IMR-90 (cell line): Measurements from ENCODE around the gene EIF3CL. TPM values are rescaled to one million over a fixed set of nuclear protein-coding genes. Genes with fewer than 3 reads are reported as not detected.
"Not testable (repeated sequence)": the region's sequence is repeated elsewhere in the genome, so short reads cannot be mapped to it uniquely, and the experiment has no call there.

Experiments
- ATAC-seq: fragments of 200-7000 bp; cut with Tn5 transposase; 2 replicates; pipeline ENCODE4 v1.9.1; 2020; ENCODE audit warnings: low read depth, mild to moderate bottlenecking, moderate library complexity
- BruUV-seq: library from RNA; stranded (reverse); fragments of 400-500 nt; replicated peaks from 2 replicates; lab custom pipeline; 2021; lab: Mats Ljungman, UMichigan
- CTCF ChIA-PET: fragments of 300-600 bp; formaldehyde crosslinking; extraction: SDS; loops from one replicate; lab custom pipeline; 2021; ENCODE audit warnings: antibody characterized with exemption; lab: Yijun Ruan, JAX
- POLR2A ChIA-PET: fragments of 300-600 bp; sonication (Branson Sonifier 250); formaldehyde crosslinking; loops from one replicate; lab custom pipeline; 2022; ENCODE audit warnings: antibody characterized with exemption; ENCODE audit not compliant: unreplicated experiment; lab: Charles Lee
- DNase-seq: peaks from one replicate; pipeline ENCODE4 v3.0.0; 2013
- H2AFZ ChIP-seq: replicated peaks from 2 replicates; pipeline ENCODE3; 2013; ENCODE audit warnings: low read length, mild to moderate bottlenecking; ENCODE audit not compliant: poor library complexity
- H2AK5ac ChIP-seq: 2 replicates; pipeline ENCODE4 v1.6.1; 2013; ENCODE audit warnings: low read depth, low read length, inconsistent platforms
- H2AK9ac ChIP-seq: replicated peaks from 2 replicates; pipeline ENCODE3; 2013; ENCODE audit warnings: mild to moderate bottlenecking, low read depth, low read length, moderate library complexity; ENCODE audit not compliant: poor library complexity
- H2BK120ac ChIP-seq: 2 replicates; pipeline ENCODE4 v1.6.1; 2013; ENCODE audit warnings: low read depth, low read length, inconsistent platforms
- H2BK15ac ChIP-seq: 3 replicates; pipeline ENCODE4 v1.6.1; 2013; ENCODE audit warnings: low read depth, low read length, inconsistent platforms
- H2BK20ac ChIP-seq: 2 replicates; pipeline ENCODE4 v1.6.1; 2013; ENCODE audit warnings: low read depth, mild to moderate bottlenecking, inconsistent platforms, low read length, moderate library complexity
- H2BK5ac ChIP-seq: 2 replicates; pipeline ENCODE4 v1.6.1; 2013; ENCODE audit warnings: mild to moderate bottlenecking, low read depth, low read length, inconsistent platforms; ENCODE audit not compliant: poor library complexity, severe bottlenecking
- H3K14ac ChIP-seq: replicated peaks from 2 replicates; pipeline ENCODE4 v1.6.1; 2013; ENCODE audit warnings: low read depth, low read length, inconsistent platforms
- H3K18ac ChIP-seq: 2 replicates; pipeline ENCODE4 v1.6.1; 2013; ENCODE audit warnings: low read depth, low read length, control low read depth
- H3K23ac ChIP-seq: 2 replicates; pipeline ENCODE4 v1.6.1; 2013; ENCODE audit warnings: low read depth, low read length, inconsistent platforms
- H3K27ac ChIP-seq: 2 replicates; pipeline ENCODE4 v1.5.1; 2013; ENCODE audit warnings: mild to moderate bottlenecking, control low read depth, low read length; ENCODE audit not compliant: insufficient read depth
- H3K27me3 ChIP-seq: 2 replicates; pipeline ENCODE4 v1.6.1; 2013; ENCODE audit warnings: low read length; ENCODE audit not compliant: control insufficient read depth, insufficient read depth
- H3K36me3 ChIP-seq: 2 replicates; pipeline ENCODE4 v1.6.1; 2013; ENCODE audit warnings: low read length, mixed read lengths; ENCODE audit not compliant: control insufficient read depth, insufficient read depth
- H3K4ac ChIP-seq: 2 replicates; pipeline ENCODE4 v1.6.1; 2013; ENCODE audit warnings: low read depth, low read length, inconsistent platforms
- H3K4me1 ChIP-seq: 2 replicates; pipeline ENCODE4 v1.6.1; 2013; ENCODE audit warnings: low read length, mixed read lengths; ENCODE audit not compliant: control insufficient read depth, insufficient read depth
- H3K4me2 ChIP-seq: 2 replicates; pipeline ENCODE4 v1.6.1; 2013; ENCODE audit warnings: low read depth, mild to moderate bottlenecking, control low read depth, low read length, moderate library complexity
- H3K4me3 ChIP-seq: 2 replicates; pipeline ENCODE4 v1.5.1; 2013; ENCODE audit warnings: low read depth, mild to moderate bottlenecking, control low read depth, low read length, moderate library complexity; ENCODE audit not compliant: insufficient read depth
- H3K56ac ChIP-seq: 2 replicates; pipeline ENCODE4 v1.6.1; 2013; ENCODE audit warnings: low read length, inconsistent platforms; ENCODE audit not compliant: insufficient read depth; ENCODE audit errors: extremely low read depth
- H3K79me1 ChIP-seq, 2 experiments: 2 replicates each; pipeline ENCODE4 v1.6.1; 2013; ENCODE audit warnings: low read length in 2 of 2, inconsistent platforms in 1 of 2, low read depth in 1 of 2
- H3K9ac ChIP-seq: 2 replicates; pipeline ENCODE4 v1.6.1; 2013; ENCODE audit warnings: low read depth, low read length, control low read depth
- H3K9me1 ChIP-seq: 2 replicates; pipeline ENCODE4 v1.6.1; 2013; ENCODE audit warnings: low read length, inconsistent platforms; ENCODE audit not compliant: insufficient read depth
- H3K9me3 ChIP-seq: 2 replicates; pipeline ENCODE4 v1.6.1; 2013; ENCODE audit warnings: low read length; ENCODE audit not compliant: control insufficient read depth, insufficient read depth
- H4K20me1 ChIP-seq: 2 replicates; pipeline ENCODE4 v1.6.1; 2013; ENCODE audit warnings: low read length, inconsistent platforms; ENCODE audit not compliant: insufficient read depth
- H4K5ac ChIP-seq: 2 replicates; pipeline ENCODE4 v1.6.1; 2013; ENCODE audit warnings: mild to moderate bottlenecking, low read depth, low read length, control low read depth
- H4K8ac ChIP-seq, 2 experiments: 2 replicates each; pipeline ENCODE4 v1.6.1; 2013; ENCODE audit warnings: low read depth in 2 of 2, low read length in 2 of 2, control low read depth in 1 of 2, inconsistent platforms in 1 of 2
- H4K91ac ChIP-seq: 2 replicates; pipeline ENCODE4 v1.6.1; 2013; ENCODE audit warnings: low read depth, low read length, inconsistent platforms; ENCODE audit not compliant: insufficient read depth
- WGBS, 2 experiments: methylation state at CpG; one replicate each; pipeline versions ENCODE4 v1.1.5 to v1.1.7; 2013; ENCODE audit warnings: missing lambda C conversion rate in 2 of 2; ENCODE audit not compliant: insufficient read length in 1 of 2; ENCODE audit errors: extremely low coverage in 2 of 2; 5-methylcytosine and 5-hydroxymethylcytosine counted together
- dilution Hi-C: fragments of 300-500 bp; cut with HindIII; formaldehyde crosslinking; loops from one replicate; pipeline ENCODE4 v1.14.3; 2018; ENCODE audit warnings: low sequenced_read_pairs; ENCODE audit not compliant: unreplicated experiment
- in situ Hi-C: fragments of 300-500 bp; cut with MboI; formaldehyde crosslinking; loops from 3 replicates; pipeline ENCODE4 v1.14.3; 2019; ENCODE audit warnings: low sequenced_read_pairs, inconsistent platforms, mixed read lengths
- intact Hi-C: fragments of 100-400 bp; cut with micrococcal nuclease; formaldehyde crosslinking; loops from 2 replicates; pipeline ENCODE4 v1.10.0; 2022
- polyA plus RNA-seq, 3 experiments: library from polyadenylated mRNA; depleted of rRNA; stranded (reverse); fragments of >200 nt; gene quantifications; 2 replicates each; pipeline ENCODE4 v1.2.3, GENCODE V29; 2012; ENCODE audit warnings: low replicate concordance in 1 of 3
- total RNA-seq: library from RNA; depleted of rRNA; stranded (reverse); fragments of >200 nt; gene quantifications from 2 replicates; pipeline ENCODE4 v1.2.3, GENCODE V29; 2012

Gene EIF3CL
- total and polyA plus RNA-seq, 2 of the 4 experiments (the other 2 are of a cell fraction): 143 to 180 TPM

DNA sequence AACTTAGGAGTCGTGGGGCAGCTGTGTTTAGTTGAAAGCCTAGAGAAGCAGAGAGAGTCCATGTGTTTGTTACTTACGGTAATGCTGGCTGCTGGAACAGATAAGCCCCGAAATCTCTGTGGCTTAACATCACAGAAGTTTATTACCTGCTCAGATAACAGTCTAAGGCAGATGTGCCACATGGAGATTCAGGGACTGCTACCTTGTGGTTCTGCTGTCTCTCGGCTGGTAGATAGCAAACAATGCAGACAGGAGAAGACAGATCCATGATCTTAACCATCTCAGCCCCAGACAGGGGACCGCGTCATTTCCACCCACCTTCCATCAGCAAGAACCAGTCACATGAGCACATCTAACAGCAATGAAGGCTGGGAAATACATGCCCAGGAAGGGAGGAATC lies 71.0 kb downstream of the EIF3CL start:
- in situ Hi-C loops: loop anchor here (10.0 kb wide), 1 partner anchor 58 kb away; no protein-coding TSS in a partner anchor
- H2BK5ac ChIP-seq, POLR2A ChIA-PET, H2BK20ac ChIP-seq, H3K18ac ChIP-seq, H2AFZ ChIP-seq, H4K91ac ChIP-seq, H3K14ac ChIP-seq, H2AK9ac ChIP-seq, ATAC-seq, H3K9me1 ChIP-seq, CTCF ChIA-PET, H3K4ac ChIP-seq, H4K8ac ChIP-seq, dilution Hi-C loops, H3K4me1 ChIP-seq, H3K36me3 ChIP-seq, H2AK5ac ChIP-seq, H3K27ac ChIP-seq, BruUV-seq, H3K56ac ChIP-seq, H4K5ac ChIP-seq, H3K4me3 ChIP-seq, H3K23ac ChIP-seq, H4K20me1 ChIP-seq, H3K79me1 ChIP-seq, H3K27me3 ChIP-seq, intact Hi-C loops, H2BK15ac ChIP-seq, H3K9ac ChIP-seq, H2BK120ac ChIP-seq, DNase-seq, H3K4me2 ChIP-seq, H3K9me3 ChIP-seq: not testable (repeated sequence)
- no CpG with 5 or more reads among the region's 6 CpGs for WGBS, 2 experiments

DNA sequence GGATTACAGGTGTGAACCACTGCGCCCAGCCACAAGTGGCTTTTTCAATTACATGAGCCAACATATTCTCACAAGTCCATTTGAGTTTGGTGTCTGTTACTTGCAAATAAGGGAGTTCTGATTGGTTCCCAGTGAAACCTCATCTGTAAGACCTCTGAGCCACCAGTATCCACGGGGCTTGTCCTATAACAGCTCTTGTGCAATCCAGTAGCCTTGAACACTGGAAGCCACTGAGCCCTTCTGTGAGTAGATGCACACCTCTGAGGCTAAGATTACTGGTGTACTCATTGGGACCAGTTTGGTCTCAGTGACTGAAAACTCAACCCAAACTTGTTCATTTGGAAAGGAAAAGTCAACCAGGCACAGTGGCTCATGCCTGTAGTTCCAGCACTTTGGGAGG lies 72.7 kb downstream of the EIF3CL start:
- H2AK5ac ChIP-seq, H2BK120ac ChIP-seq, H2BK5ac ChIP-seq, H4K5ac ChIP-seq, H3K4me3 ChIP-seq, H3K36me3 ChIP-seq, H2BK15ac ChIP-seq, H3K56ac ChIP-seq, H3K4ac ChIP-seq, H3K14ac ChIP-seq, H3K23ac ChIP-seq, H3K79me1 ChIP-seq, DNase-seq, H3K27me3 ChIP-seq, POLR2A ChIA-PET, H3K9me1 ChIP-seq, H2AFZ ChIP-seq, H3K4me2 ChIP-seq, H2BK20ac ChIP-seq, H4K20me1 ChIP-seq, H3K4me1 ChIP-seq, H3K27ac ChIP-seq, H4K91ac ChIP-seq, ATAC-seq, H3K9ac ChIP-seq, CTCF ChIA-PET, intact Hi-C loops, H3K18ac ChIP-seq, dilution Hi-C loops, H2AK9ac ChIP-seq, H3K9me3 ChIP-seq, H4K8ac ChIP-seq, BruUV-seq: not testable (repeated sequence)
- WGBS, 2 experiments: no CpG with 5 or more reads among the region's 2 CpGs
- in situ Hi-C loops: loop anchor here (10.0 kb wide), 1 partner anchor 56 kb away; no protein-coding TSS in a partner anchor
